ENCODE results near the gene ERAP2.

- TF ChIP-seq EZH2 (IDR thresholded peaks at IDR 0.05; ENCODE audit: insufficient read depth, poor library complexity, severe bottlenecking) (no peak), EZH2phosphoT487 (IDR thresholded peaks at IDR 0.05; ENCODE audit: insufficient read depth, low read depth) (no peak)
Measured at GRCh38 chr5:96901841-96902240, 25.5 kb downstream of the ERAP2 start.

All from GM23248 (cell line).